CD4-positive, alpha-beta T cell treated with Interleukin-2 at 100 ng/mL for 4 hours (primary cell): ENCODE measurements around the gene DPYSL4.
"Not testable (repeated sequence)": the region's sequence is repeated elsewhere in the genome, so short reads cannot be mapped to it uniquely, and the experiment has no call there.

Experiments used
- DNase-seq: peaks from one replicate; pipeline ENCODE4 v3.0.0-alpha.2; 2020; ENCODE audit warnings: low spot score

Gene DPYSL4

DNA sequence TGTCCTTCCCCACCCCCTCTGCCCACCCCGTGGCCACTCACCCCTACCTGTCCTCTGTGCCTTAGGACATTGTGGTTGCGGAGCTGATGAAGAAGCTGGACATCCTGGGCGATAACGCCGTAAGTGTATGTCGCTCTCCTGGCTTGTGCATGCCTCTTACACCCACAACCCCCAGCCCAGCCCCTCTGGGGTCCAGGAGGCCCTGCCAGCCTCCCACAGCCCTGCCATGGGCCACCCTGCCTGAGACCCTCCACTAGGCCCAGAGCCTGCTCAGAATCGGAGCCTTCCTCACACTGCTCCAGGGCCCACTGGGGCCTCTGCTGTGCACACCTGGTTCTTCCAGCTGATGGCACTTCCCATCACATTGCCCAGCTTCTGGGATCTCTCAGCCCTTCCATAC is 36.8 kb upstream of the DPYSL4 start:
- DNase-seq: no peak

DNA sequence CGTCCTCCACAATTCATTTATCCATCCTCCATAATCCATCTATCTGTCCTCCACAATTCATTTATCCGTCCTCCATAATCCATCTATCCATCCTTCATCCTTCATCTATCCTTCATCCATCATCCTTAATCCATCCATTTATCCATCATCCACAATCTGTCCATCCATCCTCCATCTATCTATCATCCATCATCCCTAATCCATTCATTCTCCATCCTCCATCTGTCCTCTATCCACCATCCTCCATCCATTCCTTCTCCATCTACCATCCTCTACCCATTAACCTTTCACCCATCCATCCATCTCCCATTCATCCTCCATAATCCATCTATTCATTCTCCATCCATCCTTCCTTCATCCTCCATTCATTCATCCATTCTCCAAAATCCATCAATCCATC is 36.0 kb upstream of the DPYSL4 start:
- DNase-seq: no peak

GRCh38 chr10:132151286-132151950 is 35.3 kb upstream of the DPYSL4 start:
- no peak for DNase-seq

DNA sequence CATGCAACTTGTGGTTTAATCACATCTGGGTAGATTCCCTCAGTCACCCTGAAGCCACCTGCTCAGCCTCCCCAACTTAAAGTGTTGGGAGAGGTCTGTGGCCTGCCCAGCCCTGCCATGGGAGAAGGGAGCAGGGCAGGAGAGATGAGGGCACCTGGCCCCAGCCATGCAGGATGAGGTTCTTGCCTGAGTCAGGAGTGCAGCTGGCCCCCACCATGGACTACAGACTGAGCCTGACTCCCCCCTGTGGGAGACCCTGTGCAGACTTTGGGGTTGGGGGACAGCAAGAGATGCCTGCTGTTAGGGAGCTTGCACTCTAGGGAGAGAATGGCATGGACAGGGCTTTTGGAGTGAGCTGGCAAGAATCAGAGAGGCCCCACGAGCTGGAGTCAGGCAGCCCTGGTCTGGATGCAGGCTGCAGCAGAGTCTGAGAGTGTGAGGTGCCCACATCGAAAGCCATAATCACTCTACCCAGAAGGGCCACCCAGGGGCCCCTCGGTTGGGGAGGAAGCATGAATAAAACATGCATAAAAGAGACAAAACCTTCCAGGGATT is 34.7 kb upstream of the DPYSL4 start:
- no peak for DNase-seq

DNA sequence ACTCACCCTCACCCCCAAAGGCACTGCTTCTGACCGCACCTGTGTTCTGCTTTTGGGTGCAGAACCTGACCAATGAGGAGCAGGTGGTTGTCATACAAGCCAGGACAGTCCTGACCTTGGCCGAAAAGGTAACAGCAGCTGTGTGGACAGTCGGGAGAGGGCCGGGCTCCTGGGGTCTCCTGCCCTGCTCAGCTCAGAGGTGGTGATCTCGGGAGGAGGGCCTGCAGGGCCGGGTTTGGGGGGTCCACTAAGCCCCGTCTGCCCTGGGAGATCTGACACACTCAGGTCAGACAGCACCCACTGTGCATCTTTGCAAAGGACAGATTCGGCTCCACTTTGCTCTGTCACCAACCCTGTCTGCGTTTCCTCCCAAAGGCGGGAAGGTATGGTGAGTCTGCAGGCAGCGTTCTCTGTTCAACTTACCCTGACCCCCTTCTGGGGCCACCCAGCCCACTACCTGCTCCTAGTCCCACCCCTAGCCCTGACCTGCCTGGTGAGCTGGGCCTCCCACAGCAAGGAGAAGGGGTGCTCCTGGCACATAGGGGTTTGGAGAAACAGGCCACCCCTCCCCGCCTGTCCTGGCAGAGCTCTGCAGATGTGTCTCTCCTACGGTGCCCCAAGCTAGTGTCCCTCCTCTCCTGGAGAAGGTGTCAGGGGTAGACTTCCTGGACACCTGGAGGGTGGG is 33.7 kb upstream of the DPYSL4 start:
- no peak for DNase-seq

- DNase-seq: no peak
Observed at GRCh38 chr10:132153616-132154217, 33.0 kb upstream of the DPYSL4 start.

GRCh38 chr10:132154440-132154839 is 32.3 kb upstream of the DPYSL4 start:
- no peak for DNase-seq

GRCh38 chr10:132154931-132155330 is 31.8 kb upstream of the DPYSL4 start:
- no peak for DNase-seq

- DNase-seq: no peak
Observed at GRCh38 chr10:132155723-132156381, 30.9 kb upstream of the DPYSL4 start.

GRCh38 chr10:132156382-132156781 is 30.4 kb upstream of the DPYSL4 start:
- DNase-seq: no peak

DNA sequence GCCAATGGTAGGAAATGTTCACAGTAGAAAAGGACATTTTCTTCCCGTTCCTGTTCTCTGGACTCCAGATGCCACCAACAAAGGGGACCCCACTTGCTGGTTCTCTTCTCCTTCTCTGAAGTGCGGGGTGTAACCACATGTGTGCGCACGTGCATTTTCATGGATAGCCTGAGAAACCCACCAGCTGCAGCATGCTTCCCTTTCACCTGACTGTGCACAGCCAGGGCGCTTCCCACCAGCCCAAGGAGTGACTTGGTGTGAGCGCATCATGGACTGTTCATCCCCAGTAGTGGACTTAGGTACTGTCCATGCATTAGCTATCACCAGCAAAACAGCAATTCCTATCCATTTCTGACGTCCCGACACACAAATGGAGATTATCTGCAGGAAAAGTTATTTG is 29.6 kb upstream of the DPYSL4 start:
- no peak for DNase-seq

GRCh38 chr10:132158122-132158741 is 28.5 kb upstream of the DPYSL4 start:
- DNase-seq: peak; percentile 40

- DNase-seq: peak; percentile 45
Observed at GRCh38 chr10:132158823-132159222, 27.9 kb upstream of the DPYSL4 start.

GRCh38 chr10:132159302-132160230 is 27.2 kb upstream of the DPYSL4 start:
- peak; percentile 46 for DNase-seq

DNA sequence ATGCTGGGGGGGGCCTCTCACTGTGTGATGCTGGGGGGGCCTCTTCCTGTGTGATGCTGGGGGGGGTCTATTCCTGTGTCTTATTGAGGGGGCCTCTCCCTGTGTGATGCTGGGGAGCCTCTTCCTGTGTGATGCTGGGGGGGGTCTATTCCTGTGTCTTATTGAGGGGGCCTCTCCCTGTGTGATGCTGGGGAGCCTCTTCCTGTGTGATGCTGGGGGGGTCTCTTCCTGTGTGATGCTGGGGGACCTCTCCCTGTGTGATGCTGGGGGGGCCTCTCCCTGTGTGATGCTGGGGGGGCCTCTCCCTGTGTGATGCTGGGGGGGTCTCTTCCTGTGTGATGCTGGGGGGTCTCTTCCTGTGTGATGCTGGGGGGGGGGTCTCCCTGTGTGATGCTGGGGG is 26.5 kb upstream of the DPYSL4 start:
- DNase-seq: not testable (repeated sequence)

DNA sequence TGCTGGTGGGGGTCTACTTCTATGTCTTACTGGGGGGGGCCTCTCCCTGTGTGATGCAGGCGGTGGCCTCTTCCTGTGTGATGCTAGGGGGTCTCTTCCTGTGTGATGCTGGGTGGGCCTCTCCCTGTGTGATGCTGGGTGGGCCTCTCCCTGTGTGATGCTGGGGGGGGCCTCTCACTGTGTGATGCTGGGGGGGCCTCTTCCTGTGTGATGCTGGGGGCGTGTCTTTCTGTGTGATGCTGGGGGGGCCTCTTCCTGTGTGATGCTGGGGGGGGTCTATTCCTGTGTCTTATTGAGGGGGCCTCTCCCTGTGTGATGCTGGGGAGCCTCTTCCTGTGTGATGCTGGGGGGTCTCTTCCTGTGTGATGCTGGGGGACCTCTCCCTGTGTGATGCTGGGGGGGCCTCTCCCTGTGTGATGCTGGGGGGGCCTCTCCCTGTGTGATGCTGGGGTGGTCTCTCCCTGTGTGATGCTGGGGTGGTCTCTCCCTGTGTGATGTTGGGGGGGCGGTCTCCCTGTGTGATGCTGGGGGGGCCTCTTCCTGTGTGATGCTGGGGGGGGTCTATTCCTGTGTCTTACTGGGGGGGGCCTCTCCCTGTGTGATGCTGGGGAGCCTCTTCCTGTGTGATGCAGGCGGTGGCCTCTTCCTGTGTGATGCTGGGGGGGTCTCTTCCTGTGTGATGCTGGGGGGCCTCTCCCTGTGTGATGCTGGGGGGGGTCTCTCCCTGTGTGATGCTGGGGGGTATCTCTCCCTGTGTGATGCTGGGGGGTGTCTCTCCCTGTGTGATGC is 25.7 kb upstream of the DPYSL4 start:
- DNase-seq: not testable (repeated sequence)

- DNase-seq: peak; percentile 6
Observed at GRCh38 chr10:132162021-132162531, 24.7 kb upstream of the DPYSL4 start.

DNA sequence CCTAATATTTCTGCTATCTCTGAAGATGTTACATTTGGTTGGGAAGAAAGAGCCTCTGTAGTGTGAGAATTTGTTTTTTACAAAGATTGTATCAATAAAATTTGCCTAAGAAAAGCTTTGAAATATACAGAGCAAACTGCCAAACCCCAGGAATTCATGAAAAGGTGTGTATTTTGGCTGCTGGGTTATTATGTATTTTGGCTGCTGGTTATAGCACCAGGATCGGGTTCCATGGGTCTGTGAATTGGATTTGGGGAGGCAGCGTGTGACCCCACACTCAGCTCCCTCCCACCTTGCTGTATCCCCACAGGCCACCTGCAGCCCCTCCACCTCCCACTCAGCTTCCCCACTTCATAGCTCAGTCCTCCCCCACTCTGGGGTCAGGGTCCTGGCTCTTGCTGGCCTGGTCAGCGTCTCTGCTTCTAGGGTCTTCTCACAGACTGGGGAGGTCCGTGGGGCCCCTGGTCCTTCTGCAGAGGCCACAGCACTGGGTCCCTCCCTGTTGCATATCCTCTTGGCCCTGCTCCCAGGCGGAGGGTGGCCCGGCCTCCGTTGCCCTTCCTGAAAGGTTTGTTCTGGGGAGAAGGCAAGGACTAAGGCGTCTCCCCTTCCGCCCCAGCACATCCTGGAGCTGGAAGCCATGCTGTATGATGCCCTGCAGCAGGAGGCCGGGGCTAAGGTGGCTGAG is 24.0 kb upstream of the DPYSL4 start:
- no peak for DNase-seq

DNA sequence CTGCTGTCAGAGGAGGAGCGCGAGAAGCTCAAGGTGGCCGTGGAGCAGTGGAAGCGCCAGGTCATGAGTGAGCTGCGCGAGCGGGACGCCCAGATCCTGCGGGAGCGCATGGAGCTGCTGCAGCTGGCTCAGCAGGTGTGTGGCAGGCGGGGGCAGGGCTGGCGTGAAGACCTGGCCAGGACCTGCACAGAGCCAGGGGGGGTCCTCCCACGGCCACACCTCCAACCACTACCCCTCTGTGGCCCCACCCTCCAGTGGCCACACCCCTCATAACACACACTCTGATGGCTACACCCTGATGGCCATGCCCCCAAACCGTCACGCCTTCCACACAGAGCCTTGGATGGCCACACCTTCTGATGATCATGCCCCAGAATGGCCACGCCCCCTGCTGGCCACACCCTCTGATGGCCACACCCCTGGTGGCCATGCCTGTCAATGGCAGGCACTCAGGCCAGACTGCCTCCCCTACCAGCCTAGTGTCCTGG is 23.4 kb upstream of the DPYSL4 start:
- DNase-seq: peak; percentile 11
